Left kidney (tissue), 2 donors: ENCODE measurements around the gene DRGX. TPM values are rescaled to one million over a fixed set of nuclear protein-coding genes. Genes with fewer than 3 reads are reported as not detected.
A peak's percentile ranks its signal among the peaks of the same experiment; 100 is the strongest.

Experiments used
- DNase-seq: peaks from one replicate; pipeline ENCODE4 v3.0.0-alpha.2; 2013
- polyA plus RNA-seq: library from polyadenylated mRNA; unstranded; fragments of 120-200 nt; gene quantifications from one replicate; pipeline ENCODE4 v1.2.1, GENCODE V29; 2013; ENCODE audit not compliant: insufficient read length

DRGX gene
- polyA plus RNA-seq, 1 donor = not detected

DNA sequence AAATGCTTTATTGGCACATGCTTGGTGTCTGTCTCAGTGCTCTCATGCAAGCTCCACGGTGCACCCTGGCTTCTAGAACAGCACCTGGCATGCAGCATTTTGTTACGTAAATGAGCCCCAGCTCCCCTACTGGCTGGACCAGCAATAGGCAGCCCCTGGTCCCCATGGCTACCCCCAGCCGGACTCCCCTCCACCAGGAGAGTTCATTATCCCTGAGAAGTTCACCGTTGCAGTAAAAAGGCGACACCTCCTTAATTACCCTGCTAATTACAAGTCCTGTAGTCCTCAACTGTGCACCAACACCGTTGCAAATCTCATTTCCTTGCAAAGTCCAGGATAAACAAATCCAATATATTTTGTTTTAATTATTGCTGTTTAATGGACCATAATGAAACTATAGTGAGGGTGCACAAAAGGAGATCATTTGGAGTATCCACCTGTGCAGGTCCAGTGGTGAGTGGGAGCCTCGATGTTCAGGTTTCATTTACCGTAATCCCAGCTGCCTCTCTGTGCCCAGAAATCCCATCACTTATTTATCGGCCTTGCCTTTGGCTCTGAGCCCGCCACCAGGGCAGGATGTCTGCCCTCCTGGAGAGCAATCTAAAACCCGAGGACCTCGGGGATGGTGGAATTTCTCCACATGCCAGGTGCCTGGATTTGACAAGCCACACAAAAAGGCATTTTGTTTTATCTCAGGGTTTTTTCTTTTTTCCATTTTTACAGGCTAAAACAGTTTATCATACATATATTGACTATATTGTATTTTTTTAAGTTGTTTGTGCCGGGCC is 12.8 kb upstream of the DRGX start:
- DNase-seq = peak; percentile 31

DNA sequence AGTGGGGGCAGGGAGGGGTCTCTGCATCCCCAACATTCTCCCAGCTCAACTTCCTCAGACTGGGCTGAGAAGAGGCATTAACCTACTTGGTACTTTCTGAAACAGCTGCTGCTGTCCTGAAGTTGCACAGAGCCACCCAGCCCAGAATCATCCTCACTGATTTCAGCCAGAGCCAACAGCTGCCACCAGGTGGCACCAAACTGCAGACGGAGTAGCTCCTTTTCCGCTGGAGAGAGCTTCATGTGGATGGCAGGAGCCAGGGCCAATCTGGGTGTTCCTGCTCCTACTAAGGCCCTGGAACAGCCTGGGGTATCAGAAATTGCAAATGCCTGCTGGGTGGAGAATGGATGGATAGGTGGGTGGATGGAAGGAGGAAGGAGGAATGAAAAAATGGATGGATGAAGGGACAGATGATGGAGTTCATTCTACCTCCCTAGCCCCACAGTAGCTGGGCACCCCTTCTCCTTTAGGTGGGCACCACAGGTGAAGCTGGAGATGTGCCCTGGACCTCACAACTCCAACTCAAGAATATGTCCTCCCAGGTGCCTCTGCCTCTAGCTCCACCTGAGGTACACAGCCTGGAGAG is 11.8 kb upstream of the DRGX start:
- DNase-seq = peak; percentile 77

DNA sequence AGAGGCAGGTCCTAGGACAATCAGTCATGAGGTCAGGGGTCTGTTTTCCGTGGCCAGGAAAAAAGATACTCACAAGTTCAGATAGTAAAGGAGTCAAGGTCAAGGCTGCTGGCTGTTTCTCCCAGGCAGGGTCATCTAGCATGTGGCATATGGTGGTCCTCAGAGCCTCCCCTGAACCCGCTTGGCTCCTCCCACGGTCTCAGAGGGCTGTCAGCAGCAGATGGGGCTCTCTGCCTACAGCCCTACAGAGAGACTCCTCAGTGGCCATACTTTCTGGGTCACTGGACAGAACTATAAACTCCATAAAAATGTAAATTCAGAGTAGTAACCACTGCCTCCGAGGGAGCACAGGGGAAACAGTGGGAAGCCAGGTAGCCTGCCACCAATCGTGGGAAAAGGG is 11.3 kb upstream of the DRGX start:
- DNase-seq = no peak

DNA sequence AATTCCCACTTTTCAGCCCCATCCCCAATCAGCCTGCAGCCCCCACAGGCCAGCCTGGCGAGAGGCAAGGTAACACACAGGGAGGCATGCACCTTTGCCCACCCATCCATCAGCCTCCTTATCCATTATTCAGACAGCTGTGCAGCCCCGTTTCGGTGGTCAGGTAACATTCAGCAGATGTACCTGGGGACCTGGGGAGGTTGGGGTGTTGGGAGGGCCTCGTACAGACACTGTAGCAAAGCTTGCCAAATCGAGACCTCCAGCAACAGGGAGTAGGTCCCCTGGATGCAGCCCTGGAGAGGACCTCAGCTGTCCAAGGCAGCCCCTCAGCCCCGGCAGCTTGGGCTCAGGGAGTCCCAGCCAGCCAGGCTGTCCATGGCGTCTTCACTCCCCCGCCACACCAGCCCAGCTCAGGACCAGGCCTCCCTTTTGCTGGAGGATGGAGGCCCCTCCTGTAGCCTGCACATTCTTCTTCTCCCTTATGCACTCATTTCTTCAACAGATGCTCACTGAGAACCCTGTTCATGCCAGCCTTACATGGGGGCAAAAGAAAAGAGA is 8.5 kb upstream of the DRGX start:
- DNase-seq = no peak

DNA sequence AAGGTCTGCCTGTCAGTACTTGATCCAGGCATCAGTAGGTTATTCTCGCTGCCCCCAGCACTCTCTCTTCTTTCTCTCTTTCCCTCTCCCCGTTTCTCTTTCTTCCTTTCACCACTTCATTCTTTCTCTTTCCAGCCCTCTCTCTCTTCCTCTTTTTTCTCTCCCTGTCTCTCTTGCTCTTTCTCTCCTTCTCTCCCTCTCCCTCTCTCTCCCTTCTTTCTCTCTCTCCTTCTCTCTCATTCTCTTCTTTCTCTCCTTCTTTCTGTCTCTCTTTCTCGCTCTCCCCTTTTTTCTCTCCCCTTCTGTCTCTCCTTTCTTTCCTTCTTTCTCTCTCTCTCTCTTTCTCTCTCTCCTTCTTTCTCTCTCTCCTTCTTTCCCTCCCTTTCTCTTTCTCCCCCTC is 7.5 kb upstream of the DRGX start:
- no peak for DNase-seq

DNA sequence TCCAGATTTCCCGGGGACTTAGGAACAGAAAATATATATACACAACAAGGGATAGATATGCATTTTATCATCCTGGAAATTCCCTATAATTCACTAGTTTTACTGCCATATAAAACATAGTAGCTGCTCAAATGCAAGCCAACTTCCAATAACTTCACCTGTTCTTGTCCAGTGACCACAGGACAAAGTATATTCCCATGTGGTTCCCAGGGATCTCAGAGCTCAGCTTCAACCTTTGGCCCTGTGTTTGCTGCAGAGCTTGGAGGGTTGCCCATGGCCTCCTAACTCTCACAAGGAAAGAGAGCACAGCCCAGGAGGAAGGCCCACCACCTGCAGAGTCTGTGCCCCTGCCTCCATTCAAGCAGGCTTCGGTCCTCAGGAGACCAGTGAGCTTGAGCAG is 4.5 kb upstream of the DRGX start:
- no peak for DNase-seq

DNA sequence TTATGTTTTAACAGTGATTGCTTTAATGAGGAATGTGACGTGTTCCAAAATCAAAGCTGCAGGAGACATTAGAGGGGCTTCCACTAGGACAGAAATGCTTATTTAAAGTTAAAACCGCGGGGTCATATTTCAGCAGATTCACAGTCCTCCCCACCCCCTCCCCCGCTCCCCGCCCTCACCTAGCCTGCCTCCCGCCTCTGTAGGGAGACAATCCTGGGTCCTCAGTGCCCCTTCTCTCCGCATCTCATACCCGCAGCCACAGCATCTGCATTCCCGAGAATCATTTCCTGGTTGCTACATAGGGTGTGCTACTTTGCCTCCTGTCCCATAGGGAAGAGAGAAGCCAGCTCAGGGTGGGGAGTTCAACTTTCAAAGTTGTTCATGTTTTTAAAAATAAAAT is 3.1 kb upstream of the DRGX start:
- DNase-seq = no peak

DNA sequence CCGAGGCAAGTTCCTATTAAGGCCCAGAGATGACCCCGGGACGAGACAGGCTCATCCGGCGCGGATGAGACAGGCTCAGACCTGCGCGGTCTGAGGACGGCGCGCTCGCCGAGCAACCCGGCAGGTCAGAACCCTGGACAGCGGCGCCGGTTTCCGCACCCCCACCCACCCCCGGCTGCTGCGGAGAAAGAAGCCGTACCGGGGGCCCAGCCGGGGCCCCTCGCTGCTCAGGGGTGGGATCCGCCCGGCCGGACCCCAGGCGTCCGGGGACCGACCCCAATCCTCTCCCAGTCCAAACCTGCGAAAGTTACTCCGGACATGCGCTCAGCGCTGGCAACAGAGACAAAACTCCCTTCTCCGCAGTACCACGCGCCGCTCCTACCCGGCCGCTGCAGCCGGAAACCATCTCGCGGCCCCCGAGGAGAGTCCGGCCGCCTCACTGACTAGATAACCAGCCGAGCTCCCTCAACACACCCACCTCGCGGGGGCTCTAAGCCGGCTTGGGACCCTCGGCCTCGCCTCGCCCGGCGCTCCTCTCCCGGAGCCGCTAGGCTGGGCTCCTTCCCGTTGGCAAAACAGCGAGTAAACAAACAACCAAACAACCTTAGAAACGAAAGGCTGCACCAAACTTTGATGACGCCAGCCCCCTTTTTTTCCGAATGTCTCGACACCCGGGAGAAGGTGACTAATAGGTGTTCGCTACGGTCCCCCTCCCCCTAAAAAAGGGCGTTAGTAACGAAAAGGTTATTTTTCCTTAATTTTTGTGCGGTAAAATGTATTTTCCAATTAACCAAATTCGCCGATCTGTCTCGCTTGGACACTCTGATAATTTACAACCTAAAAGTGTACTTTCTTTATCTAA is 2.3 kb upstream of the DRGX start:
- peak; percentile 60 for DNase-seq

DNA sequence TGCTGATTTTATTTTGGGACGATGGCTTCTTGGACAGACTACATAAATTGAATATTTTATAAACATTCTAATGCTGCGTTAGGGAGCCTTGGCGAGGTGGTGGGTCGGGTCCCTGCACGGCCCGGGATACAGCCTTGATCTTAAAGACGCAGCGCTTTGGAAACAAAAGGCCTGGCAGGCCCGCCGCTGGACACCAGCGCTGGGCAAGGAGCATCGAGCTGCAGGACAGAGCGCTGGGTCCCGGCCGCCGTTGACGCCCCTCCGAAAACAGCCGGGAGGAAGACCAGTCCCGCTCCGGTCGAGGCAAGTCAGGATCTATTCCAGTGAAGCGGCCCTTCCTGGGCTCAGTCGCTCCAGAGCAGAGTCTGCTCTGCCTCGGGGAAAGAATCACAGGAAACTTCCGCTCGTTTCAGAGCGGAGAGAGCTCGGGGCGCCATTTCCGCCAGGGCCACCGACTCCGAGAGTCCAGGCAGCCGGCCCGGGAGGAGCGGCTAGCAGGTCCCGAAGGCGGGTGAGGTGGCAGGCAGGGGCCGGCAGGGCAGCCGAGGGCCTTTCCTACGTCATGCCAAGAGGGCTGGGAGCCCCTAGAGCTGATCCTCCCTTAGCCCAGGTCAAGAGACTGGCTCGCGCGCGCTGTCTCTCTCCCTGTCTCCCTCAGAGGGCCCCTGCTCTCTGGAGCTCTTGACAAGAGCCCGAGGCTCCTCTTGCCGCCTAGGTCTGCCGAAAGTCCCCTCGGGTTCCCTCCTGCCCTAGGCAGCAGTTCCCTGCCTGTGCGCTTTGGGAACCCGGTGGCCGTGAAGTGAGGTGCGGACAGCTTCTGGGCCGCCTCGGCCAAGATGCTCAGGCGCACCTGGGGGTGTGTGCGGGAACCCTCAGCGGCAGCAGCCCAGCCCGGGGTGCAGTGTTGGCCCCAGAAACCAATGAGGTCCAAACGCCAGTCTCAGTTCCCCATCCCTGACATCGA is 1.4 kb upstream of the DRGX start:
- no peak for DNase-seq

DNA sequence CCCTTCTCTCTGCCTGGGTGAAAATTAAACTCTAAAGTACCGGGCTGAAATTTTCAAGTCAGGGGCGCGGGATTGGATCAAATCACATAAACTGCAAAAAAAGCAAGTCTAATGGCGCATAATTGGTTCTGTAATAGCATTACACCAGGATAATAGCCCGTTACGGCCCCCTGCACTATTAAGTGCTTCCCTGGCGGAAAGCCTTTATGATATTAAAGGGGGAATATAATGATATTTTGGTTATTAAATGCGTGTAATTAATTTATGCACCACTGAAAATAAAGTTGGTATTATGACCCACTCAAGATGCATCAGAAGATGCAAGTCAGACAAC is 744 bp upstream of the DRGX start:
- no peak for DNase-seq

DNA sequence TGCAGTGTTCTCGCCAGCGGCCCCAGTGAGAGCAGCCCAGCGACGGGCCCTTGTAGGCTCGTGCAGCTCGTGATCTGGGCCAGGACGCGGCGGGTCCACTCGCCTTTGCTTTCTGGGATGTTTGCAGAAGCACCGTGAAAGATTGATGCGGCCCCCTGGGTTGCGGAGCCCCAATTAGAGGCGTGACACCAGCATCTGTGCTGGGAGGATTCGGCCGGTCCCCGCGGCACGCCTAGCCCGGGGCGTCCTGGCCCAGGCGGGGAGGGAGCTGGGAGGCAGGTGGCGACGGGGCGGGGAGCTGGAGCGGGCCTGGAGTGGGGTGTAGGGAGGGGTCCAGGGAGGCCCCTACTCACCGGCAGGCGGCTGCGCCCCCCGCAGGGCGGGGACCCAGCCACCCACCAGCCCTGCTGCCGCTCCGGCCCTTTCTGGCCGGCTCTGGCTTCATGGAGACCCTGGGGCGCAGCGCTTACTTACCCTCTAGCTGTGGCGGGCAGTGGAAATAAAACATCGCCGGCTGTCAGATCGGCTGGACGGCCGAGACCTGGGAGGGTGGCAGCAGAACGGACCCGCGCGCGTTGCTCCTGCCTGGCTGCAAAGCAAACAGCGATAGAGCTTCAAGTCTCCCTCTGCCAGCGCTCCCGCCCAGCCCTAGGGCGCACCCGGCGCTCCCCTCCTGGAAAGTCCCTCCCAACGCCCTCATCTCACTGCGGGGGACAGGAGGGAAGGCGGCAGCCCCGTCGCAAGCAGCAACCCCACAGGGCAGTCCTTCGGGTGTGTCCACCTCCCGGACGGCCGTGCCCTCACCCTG is 752 bp downstream of the DRGX start:
- no peak for DNase-seq

DNA sequence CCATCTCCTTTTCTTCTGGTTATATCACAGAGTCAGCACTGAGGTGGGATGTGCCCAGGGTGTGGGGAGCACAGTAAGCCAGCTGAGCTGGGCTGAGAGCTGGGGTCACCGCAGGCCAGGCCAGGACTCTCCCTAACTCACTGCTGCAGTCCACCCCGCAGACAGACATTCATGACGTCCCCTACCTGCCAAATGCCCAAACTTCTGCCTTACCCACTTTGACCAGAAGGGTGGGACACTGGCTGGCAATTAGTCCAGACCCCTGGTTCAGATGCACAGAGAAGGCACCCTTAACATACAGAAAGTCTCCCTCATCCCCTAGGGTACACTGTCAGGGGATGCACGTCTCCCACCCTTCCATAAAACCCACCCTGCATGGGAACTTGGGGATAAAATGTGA is 2.1 kb downstream of the DRGX start:
- DNase-seq = no peak

DNA sequence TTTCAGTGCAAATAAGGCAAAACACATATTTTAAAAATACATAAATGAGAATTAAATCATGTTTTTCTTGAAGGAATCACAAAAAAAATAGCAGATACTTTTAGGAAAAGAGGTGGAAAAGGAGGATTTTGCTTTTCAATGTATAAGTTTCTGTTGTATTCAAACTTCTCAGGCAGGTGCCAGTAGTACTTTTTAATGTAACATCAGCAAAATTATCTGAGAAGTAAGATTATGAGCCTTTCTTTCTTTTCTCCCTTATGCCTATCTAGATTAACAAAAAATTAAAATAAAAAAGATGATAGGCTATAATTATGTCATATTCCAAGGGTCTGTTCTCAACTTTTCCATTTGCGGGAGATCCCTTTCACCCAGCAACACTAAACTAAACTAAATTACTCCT is 2.6 kb downstream of the DRGX start:
- DNase-seq = no peak

DNA sequence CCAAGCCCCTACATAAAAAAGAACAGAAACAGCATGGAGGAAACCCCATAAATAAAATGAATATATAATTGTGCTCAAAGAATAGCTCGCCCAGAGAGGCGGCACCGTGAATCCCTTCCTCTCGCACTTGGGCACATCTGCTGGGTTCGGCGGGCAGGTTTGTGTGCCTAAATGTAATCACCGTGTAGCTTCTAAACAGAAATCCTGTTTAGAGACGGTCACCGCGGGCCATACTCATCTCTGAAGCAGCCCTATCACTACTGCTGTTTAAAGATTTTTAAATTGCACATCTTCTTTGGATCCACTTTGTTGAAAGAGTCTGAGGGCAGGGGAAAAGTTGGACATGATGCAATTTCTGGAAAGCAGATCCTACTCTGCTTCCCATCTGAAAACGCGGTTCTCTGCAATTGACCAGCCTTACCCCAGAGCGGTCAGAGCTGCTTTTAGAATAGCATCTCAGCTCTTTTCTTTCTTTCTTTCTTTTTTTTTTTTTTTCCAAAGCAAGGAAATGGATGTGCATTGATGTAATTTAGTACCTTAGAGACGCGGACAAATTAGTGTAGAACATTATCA is 6.4 kb downstream of the DRGX start:
- no peak for DNase-seq

DNA sequence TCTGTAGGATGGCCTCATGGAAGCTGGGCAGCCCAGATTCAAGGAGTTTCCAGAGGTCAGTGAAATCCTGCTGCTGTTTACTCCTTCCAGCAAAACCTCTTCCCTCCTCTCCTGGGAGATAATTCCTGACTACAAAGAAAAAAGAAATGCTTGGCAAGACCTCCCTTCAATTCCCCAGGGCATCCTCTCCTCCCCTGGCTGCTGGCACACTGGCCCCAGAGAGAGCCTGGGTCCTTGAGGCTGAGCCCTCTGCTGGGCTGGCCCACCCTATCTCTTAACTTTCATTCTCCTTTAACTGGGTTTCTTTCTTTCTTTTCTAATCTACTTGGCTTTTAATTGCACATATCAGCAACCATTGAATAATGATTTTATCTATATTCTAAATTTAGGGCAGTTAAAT is 7.7 kb downstream of the DRGX start:
- DNase-seq = no peak

DNA sequence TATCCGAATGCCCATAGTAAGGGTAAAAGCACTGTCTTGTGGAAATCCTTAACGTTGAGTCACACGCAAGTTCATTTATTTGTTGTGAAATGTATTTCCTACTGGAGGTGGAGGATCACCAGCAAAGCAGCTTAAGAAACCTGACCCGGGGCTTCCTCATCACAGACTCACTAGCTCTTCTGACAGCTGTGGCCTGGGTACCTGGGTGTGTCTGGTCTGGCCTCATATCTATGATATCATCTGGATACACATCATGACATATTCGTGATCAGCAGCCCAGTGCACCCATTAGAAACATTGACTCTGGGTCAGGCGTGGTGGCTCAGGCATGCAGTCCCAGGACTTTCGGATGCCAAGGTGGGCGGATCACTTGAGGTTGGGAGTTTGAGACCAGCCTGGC is 8.8 kb downstream of the DRGX start:
- DNase-seq = no peak

DNA sequence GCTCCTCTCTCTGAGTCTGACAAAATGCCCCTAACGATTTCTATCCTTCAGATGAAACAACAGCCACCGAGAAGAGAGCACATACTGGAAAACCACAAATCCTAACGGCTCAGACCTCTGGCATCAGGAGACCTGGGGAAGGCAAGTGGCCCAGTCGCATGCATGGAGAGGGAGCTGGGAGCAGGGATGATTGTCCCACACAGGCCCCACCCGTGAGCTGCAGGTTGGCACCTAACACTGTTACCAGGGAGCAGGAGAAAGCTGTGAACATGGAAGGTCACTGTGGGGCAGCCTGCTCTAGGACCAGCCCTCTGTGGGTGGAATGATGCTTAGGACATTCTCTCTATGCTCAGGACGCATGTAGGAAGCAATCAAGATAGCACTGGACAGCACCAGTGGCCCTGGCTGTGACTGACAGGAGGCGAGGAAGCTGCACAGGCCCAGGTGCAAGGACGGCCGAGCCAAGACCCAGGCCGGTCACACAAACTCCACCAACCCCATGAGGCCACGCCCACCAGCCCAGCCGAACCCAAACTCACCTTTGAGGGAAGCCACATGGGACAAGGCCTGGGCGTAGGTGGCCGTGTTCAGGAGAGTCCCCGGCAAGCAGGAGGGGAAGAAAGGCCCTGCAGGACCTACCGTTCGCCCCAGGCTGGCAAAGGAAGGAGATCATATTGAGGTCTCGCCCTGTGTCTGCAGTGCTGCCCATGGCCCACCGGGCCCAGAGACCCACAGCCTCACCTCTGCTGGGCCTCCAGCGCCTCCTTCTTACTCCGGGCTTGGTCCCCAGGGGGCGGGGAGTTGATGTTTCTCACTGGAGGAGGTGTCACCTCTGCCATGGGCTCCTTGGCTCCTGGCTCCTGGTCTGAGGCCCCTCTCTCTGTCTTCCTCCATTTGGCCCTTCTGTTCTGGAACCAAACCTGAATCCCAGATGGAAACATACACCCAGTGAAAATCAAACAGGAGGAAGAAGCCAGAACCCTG is 9.7 kb downstream of the DRGX start:
- no peak for DNase-seq

DNA sequence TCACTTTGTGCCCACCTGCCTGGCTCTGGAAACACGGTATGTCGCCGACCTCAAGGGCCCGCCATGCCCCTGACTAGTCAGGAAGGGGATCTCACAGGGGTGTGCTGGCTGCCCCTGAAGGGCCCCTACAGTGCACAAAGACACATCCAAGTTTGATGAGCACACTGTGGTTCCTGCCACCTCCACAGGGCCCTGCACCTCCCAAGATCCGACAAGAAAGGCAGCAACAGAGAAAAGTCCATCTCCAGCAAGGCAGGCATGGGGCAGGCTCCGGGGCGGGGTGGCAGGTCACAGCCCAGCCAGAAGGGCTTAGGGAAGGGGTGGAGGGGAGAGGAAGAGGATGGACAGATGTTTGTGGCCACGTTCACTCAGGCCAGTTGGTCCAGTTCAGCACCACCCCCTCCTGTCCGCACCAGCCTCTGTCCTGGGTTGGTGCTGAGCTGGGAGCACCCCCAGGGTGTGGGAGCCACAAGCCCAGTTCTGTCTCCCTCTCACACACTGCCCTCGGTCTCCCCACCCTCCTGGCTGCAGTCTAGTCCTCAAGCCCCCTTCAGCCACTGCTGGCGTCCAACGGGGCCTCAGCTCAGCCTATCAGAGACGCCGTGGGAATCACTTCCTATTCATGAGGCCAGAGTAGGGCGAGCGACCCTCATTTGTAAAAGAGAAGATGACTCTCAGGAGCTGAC is 11.5 kb downstream of the DRGX start:
- no peak for DNase-seq

DNA sequence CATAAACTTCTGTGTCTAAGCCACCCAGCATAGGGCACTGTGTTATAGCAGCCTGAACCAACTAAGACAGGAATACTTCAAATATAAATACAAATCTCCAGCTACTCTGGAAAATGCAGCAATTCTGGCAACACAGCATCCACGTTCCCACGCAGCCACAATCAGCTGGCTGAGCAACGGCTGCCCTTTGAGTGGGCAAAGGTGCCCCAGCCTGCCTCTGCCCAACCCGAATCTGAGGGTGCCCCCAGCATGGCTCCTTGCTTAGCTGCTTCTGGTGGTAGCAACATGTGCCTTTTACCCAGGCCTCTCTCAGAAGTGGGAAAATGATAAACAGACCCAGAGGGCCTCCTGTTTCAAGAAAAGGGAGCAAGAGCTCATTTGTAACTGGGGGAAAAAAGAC is 12.0 kb downstream of the DRGX start:
- DNase-seq = no peak
